Measurements from ENCODE around the gene VPS39. TPM values are rescaled to one million over a fixed set of nuclear protein-coding genes. Genes with fewer than 3 reads are reported as not detected.
A peak's percentile ranks its signal among the peaks of the same experiment; 100 is the strongest.

The VPS39 gene
- total and polyA plus RNA-seq, 2 experiments from 2014 or later: 28.8 to 43.9 TPM

- DNase-seq (ENCODE audit: low spot score): peak; percentile 82
- Histone ChIP-seq H3K27me3 (no peaks in the 10 kb centered on the region), H4K20me1 (ENCODE audit: insufficient read depth, poor library complexity, severe bottlenecking) (no peaks in the 10 kb centered on the region), H3K79me2 (no peaks in the 10 kb centered on the region), H3K4me3 (no peak overlapping the region), H3K4me1 (ENCODE audit: insufficient read depth) (peaks cover 5% of the 10 kb centered on the region), H3K36me3 (replicated peaks; ENCODE audit: insufficient read depth, low read depth) (no peaks in the 10 kb centered on the region), H3K4me2 (peak overlapping the region; percentile 70), H2AFZ (no peak overlapping the region), H3K27ac (peak overlapping the region; percentile 81), H3K9me3 (ENCODE audit: low read depth) (no peaks in the 10 kb centered on the region), H3K9me2 (replicated peaks; ENCODE audit: insufficient read depth) (no peaks in the 10 kb centered on the region)
- 51% methylated on average over 27 of the region's 27 CpGs for WGBS (ENCODE audit: low lambda C conversion rate, missing lambda C conversion rate)
- no peak for TF ChIP-seq EZH2phosphoT487 (IDR thresholded peaks at IDR 0.05; ENCODE audit: low read depth, severe bottlenecking, unreplicated experiment)
- no peak for TF ChIP-seq CTCF (IDR thresholded peaks at IDR 0.05; ENCODE audit: poor library complexity)
- TF ChIP-seq EZH2 (IDR thresholded peaks at IDR 0.05; ENCODE audit: borderline replicate concordance): no peak
Observed at GRCh38 chr15:42155546-42156242, 52.4 kb downstream of the VPS39 start.

- H2AFZ ChIP-seq: no peak overlapping the region
Observed at GRCh38 chr15:42154956-42155355, 53.1 kb downstream of the VPS39 start.

GRCh38 chr15:42154212-42154941 lies 53.7 kb downstream of the VPS39 start:
- Histone ChIP-seq H3K4me3 (no peak overlapping the region), H3K27me3 (no peaks in the 10 kb centered on the region), H3K4me2 (no peak overlapping the region), H3K36me3 (replicated peaks; ENCODE audit: insufficient read depth, low read depth) (no peaks in the 10 kb centered on the region), H3K4me1 (ENCODE audit: insufficient read depth) (peaks cover 5% of the 10 kb centered on the region), H3K9me3 (ENCODE audit: low read depth) (no peaks in the 10 kb centered on the region), H4K20me1 (ENCODE audit: insufficient read depth, poor library complexity, severe bottlenecking) (no peaks in the 10 kb centered on the region), H3K27ac (no peak overlapping the region), H3K79me2 (no peaks in the 10 kb centered on the region), H2AFZ (no peak overlapping the region), H3K9me2 (replicated peaks; ENCODE audit: insufficient read depth) (no peaks in the 10 kb centered on the region)
- no peak for DNase-seq (ENCODE audit: low spot score)
- TF ChIP-seq CTCF (IDR thresholded peaks at IDR 0.05; ENCODE audit: poor library complexity) (no peak), EZH2phosphoT487 (IDR thresholded peaks at IDR 0.05; ENCODE audit: low read depth, severe bottlenecking, unreplicated experiment) (no peak), EZH2 (IDR thresholded peaks at IDR 0.05; ENCODE audit: borderline replicate concordance) (no peak)
- 87% methylated on average over 16 of the region's 16 CpGs for WGBS (ENCODE audit: low lambda C conversion rate, missing lambda C conversion rate)

More at GRCh38 chr15:42154956-42155355, 53.1 kb downstream of the VPS39 start:
- Histone ChIP-seq H3K4me3 (no peak overlapping the region), H3K27ac (no peak overlapping the region), H3K9me2 (replicated peaks; ENCODE audit: insufficient read depth) (no peaks in the 10 kb centered on the region), H3K27me3 (no peaks in the 10 kb centered on the region), H3K4me2 (no peak overlapping the region), H3K4me1 (ENCODE audit: insufficient read depth) (peaks cover 5% of the 10 kb centered on the region), H3K36me3 (replicated peaks; ENCODE audit: insufficient read depth, low read depth) (no peaks in the 10 kb centered on the region), H3K9me3 (ENCODE audit: low read depth) (no peaks in the 10 kb centered on the region), H4K20me1 (ENCODE audit: insufficient read depth, poor library complexity, severe bottlenecking) (no peaks in the 10 kb centered on the region), H3K79me2 (no peaks in the 10 kb centered on the region)
- no peak for DNase-seq (ENCODE audit: low spot score)
- TF ChIP-seq EZH2 (IDR thresholded peaks at IDR 0.05; ENCODE audit: borderline replicate concordance) (no peak), CTCF (IDR thresholded peaks at IDR 0.05; ENCODE audit: poor library complexity) (no peak), EZH2phosphoT487 (IDR thresholded peaks at IDR 0.05; ENCODE audit: low read depth, severe bottlenecking, unreplicated experiment) (no peak)
- WGBS (ENCODE audit: low lambda C conversion rate, missing lambda C conversion rate): 98% methylated on average over 14 of the region's 14 CpGs

Measured in hepatocyte (in vitro differentiated cells).